ENCODE measurements around the gene GPR137.

The GPR137 gene

GRCh38 chr11:64285885-64286800, 495 bp downstream of the GPR137 start:
- Histone ChIP-seq H3K36me3 (ENCODE audit: control insufficient read depth, insufficient read depth, low read length) (no peaks in the 10 kb centered on the region), H3K79me1 (ENCODE audit: low read length) (no peaks in the 10 kb centered on the region), H3K4ac (ENCODE audit: low read depth, low read length) (peak overlapping the region; percentile 41), H2AK5ac (ENCODE audit: low read length) (no peak overlapping the region), H2BK120ac (ENCODE audit: low read depth, low read length) (no peak overlapping the region), H2BK15ac (replicated peaks; ENCODE audit: low read depth) (no peak overlapping the region), H2BK5ac (ENCODE audit: low read length) (no peak overlapping the region), H3K4me2 (ENCODE audit: low read length) (peak overlapping the region; percentile 61), H4K8ac (ENCODE audit: low read depth, low read length) (no peak overlapping the region), H3K27me3 (ENCODE audit: insufficient read depth, low read length, poor library complexity) (peaks cover 11% of the 10 kb centered on the region), H4K5ac (ENCODE audit: low read length) (no peak overlapping the region), H3K23ac (ENCODE audit: low read length) (peak overlapping the region; percentile 11), H3K4me1 (ENCODE audit: control insufficient read depth, low read depth, low read length) (peaks cover 6% of the 10 kb centered on the region), H3K56ac (ENCODE audit: low read length) (peak overlapping the region; percentile 88), H3K4me3 (ENCODE audit: low read length) (peak overlapping the region; percentile 29), H3K79me2 (ENCODE audit: control insufficient read depth, insufficient read depth, low read length) (no peaks in the 10 kb centered on the region), H3K27ac (ENCODE audit: low read depth, low read length) (no peak overlapping the region), H3K9ac (ENCODE audit: low read length) (peak overlapping the region; percentile 92), H3K18ac (ENCODE audit: low read length) (peak overlapping the region; percentile 71)
- DNase-seq, result no peak
- WGBS (ENCODE audit: extremely low coverage, insufficient coverage, low lambda C conversion rate), result no CpG with 5 or more reads among the region's 40 CpGs

- H3K27me3 ChIP-seq (ENCODE audit: insufficient read depth, low read length, poor library complexity), result peaks cover 17% of the 10 kb centered on the region
- no peak for DNase-seq
- no peak overlapping the region for H4K5ac ChIP-seq (ENCODE audit: low read length)
- no peak overlapping the region for H3K18ac ChIP-seq (ENCODE audit: low read length)
- H3K4me3 ChIP-seq (ENCODE audit: low read length), result no peak overlapping the region
- no peak overlapping the region for H4K8ac ChIP-seq (ENCODE audit: low read depth, low read length)
- no CpG with 5 or more reads among the region's 9 CpGs for WGBS (ENCODE audit: extremely low coverage, insufficient coverage, low lambda C conversion rate)
- no peaks in the 10 kb centered on the region for H3K79me2 ChIP-seq (ENCODE audit: control insufficient read depth, insufficient read depth, low read length)
- no peaks in the 10 kb centered on the region for H3K36me3 ChIP-seq (ENCODE audit: control insufficient read depth, insufficient read depth, low read length)
- no peak overlapping the region for H3K23ac ChIP-seq (ENCODE audit: low read length)
- no peak overlapping the region for H2AK5ac ChIP-seq (ENCODE audit: low read length)
- no peaks in the 10 kb centered on the region for H3K79me1 ChIP-seq (ENCODE audit: low read length)
- H2BK120ac ChIP-seq (ENCODE audit: low read depth, low read length), result no peak overlapping the region
- no peak overlapping the region for H3K9ac ChIP-seq (ENCODE audit: low read length)
- H3K4me1 ChIP-seq (ENCODE audit: control insufficient read depth, low read depth, low read length), result peaks cover 6% of the 10 kb centered on the region
- H3K56ac ChIP-seq (ENCODE audit: low read length), result no peak overlapping the region
- no peak overlapping the region for H3K4me2 ChIP-seq (ENCODE audit: low read length)
- H3K4ac ChIP-seq (ENCODE audit: low read depth, low read length), result no peak overlapping the region
- H2BK5ac ChIP-seq (ENCODE audit: low read length), result no peak overlapping the region
- H2BK15ac ChIP-seq (replicated peaks; ENCODE audit: low read depth), result no peak overlapping the region
- no peak overlapping the region for H3K27ac ChIP-seq (ENCODE audit: low read depth, low read length)
Measured at GRCh38 chr11:64286801-64287159, 1.1 kb downstream of the GPR137 start.

GRCh38 chr11:64287676-64288352, 2.2 kb downstream of the GPR137 start:
- no peak overlapping the region for H3K56ac ChIP-seq (ENCODE audit: low read length)
- H3K9ac ChIP-seq (ENCODE audit: low read length), result no peak overlapping the region
- H3K4ac ChIP-seq (ENCODE audit: low read depth, low read length), result no peak overlapping the region
- no peak overlapping the region for H3K4me2 ChIP-seq (ENCODE audit: low read length)
- WGBS (ENCODE audit: extremely low coverage, insufficient coverage, low lambda C conversion rate), result no CpG with 5 or more reads among the region's 33 CpGs
- H3K36me3 ChIP-seq (ENCODE audit: control insufficient read depth, insufficient read depth, low read length), result no peaks in the 10 kb centered on the region
- H3K79me1 ChIP-seq (ENCODE audit: low read length), result no peaks in the 10 kb centered on the region
- no peak overlapping the region for H3K18ac ChIP-seq (ENCODE audit: low read length)
- H3K27me3 ChIP-seq (ENCODE audit: insufficient read depth, low read length, poor library complexity), result peaks cover 28% of the 10 kb centered on the region
- no peak overlapping the region for H4K5ac ChIP-seq (ENCODE audit: low read length)
- no peak overlapping the region for H4K8ac ChIP-seq (ENCODE audit: low read depth, low read length)
- H2BK15ac ChIP-seq (replicated peaks; ENCODE audit: low read depth), result no peak overlapping the region
- H3K4me1 ChIP-seq (ENCODE audit: control insufficient read depth, low read depth, low read length), result peaks cover 6% of the 10 kb centered on the region
- no peak for DNase-seq
- no peak overlapping the region for H3K4me3 ChIP-seq (ENCODE audit: low read length)
- H3K27ac ChIP-seq (ENCODE audit: low read depth, low read length), result no peak overlapping the region
- H2BK5ac ChIP-seq (ENCODE audit: low read length), result no peak overlapping the region
- H2AK5ac ChIP-seq (ENCODE audit: low read length), result no peak overlapping the region
- H3K23ac ChIP-seq (ENCODE audit: low read length), result no peak overlapping the region
- H3K79me2 ChIP-seq (ENCODE audit: control insufficient read depth, insufficient read depth, low read length), result no peaks in the 10 kb centered on the region
- no peak overlapping the region for H2BK120ac ChIP-seq (ENCODE audit: low read depth, low read length)

GRCh38 chr11:64288353-64288750, 2.7 kb downstream of the GPR137 start:
- H3K18ac ChIP-seq (ENCODE audit: low read length), result no peak overlapping the region
- H3K79me1 ChIP-seq (ENCODE audit: low read length), result no peaks in the 10 kb centered on the region
- no peak overlapping the region for H3K27ac ChIP-seq (ENCODE audit: low read depth, low read length)
- no peak overlapping the region for H2AK5ac ChIP-seq (ENCODE audit: low read length)
- no peak overlapping the region for H2BK120ac ChIP-seq (ENCODE audit: low read depth, low read length)
- no peak overlapping the region for H3K4ac ChIP-seq (ENCODE audit: low read depth, low read length)
- no peaks in the 10 kb centered on the region for H3K36me3 ChIP-seq (ENCODE audit: control insufficient read depth, insufficient read depth, low read length)
- no peak overlapping the region for H4K5ac ChIP-seq (ENCODE audit: low read length)
- no peak overlapping the region for H3K4me3 ChIP-seq (ENCODE audit: low read length)
- DNase-seq, result no peak
- peaks cover 6% of the 10 kb centered on the region for H3K4me1 ChIP-seq (ENCODE audit: control insufficient read depth, low read depth, low read length)
- H3K79me2 ChIP-seq (ENCODE audit: control insufficient read depth, insufficient read depth, low read length), result no peaks in the 10 kb centered on the region
- WGBS (ENCODE audit: extremely low coverage, insufficient coverage, low lambda C conversion rate), result no CpG with 5 or more reads among the region's 9 CpGs
- no peak overlapping the region for H3K4me2 ChIP-seq (ENCODE audit: low read length)
- no peak overlapping the region for H4K8ac ChIP-seq (ENCODE audit: low read depth, low read length)
- H3K9ac ChIP-seq (ENCODE audit: low read length), result no peak overlapping the region
- no peak overlapping the region for H3K56ac ChIP-seq (ENCODE audit: low read length)
- no peak overlapping the region for H2BK5ac ChIP-seq (ENCODE audit: low read length)
- H3K27me3 ChIP-seq (ENCODE audit: insufficient read depth, low read length, poor library complexity), result peaks cover 33% of the 10 kb centered on the region
- no peak overlapping the region for H3K23ac ChIP-seq (ENCODE audit: low read length)
- H2BK15ac ChIP-seq (replicated peaks; ENCODE audit: low read depth), result no peak overlapping the region

- H3K9ac ChIP-seq (ENCODE audit: low read length), result no peak overlapping the region
- WGBS (ENCODE audit: extremely low coverage, insufficient coverage, low lambda C conversion rate), result no CpG with 5 or more reads among the region's 13 CpGs
Measured at GRCh38 chr11:64289002-64289564, 3.4 kb downstream of the GPR137 start.

More at GRCh38 chr11:64289002-64289564, 3.4 kb downstream of the GPR137 start:
- Histone ChIP-seq H3K23ac (ENCODE audit: low read length) (no peak overlapping the region), H2BK5ac (ENCODE audit: low read length) (no peak overlapping the region), H3K4ac (ENCODE audit: low read depth, low read length) (no peak overlapping the region), H3K36me3 (ENCODE audit: control insufficient read depth, insufficient read depth, low read length) (no peaks in the 10 kb centered on the region), H2BK120ac (ENCODE audit: low read depth, low read length) (no peak overlapping the region), H3K18ac (ENCODE audit: low read length) (no peak overlapping the region), H2AK5ac (ENCODE audit: low read length) (no peak overlapping the region), H3K79me1 (ENCODE audit: low read length) (no peaks in the 10 kb centered on the region), H2BK15ac (replicated peaks; ENCODE audit: low read depth) (no peak overlapping the region), H3K4me3 (ENCODE audit: low read length) (no peak overlapping the region), H3K27me3 (ENCODE audit: insufficient read depth, low read length, poor library complexity) (peaks cover 39% of the 10 kb centered on the region), H3K56ac (ENCODE audit: low read length) (no peak overlapping the region), H4K8ac (ENCODE audit: low read depth, low read length) (no peak overlapping the region), H3K4me2 (ENCODE audit: low read length) (no peak overlapping the region), H4K5ac (ENCODE audit: low read length) (no peak overlapping the region), H3K79me2 (ENCODE audit: control insufficient read depth, insufficient read depth, low read length) (no peaks in the 10 kb centered on the region), H3K27ac (ENCODE audit: low read depth, low read length) (no peak overlapping the region), H3K4me1 (ENCODE audit: control insufficient read depth, low read depth, low read length) (peaks cover 4% of the 10 kb centered on the region)
- no peak for DNase-seq

All from mesendoderm (in vitro differentiated cells).